GM12878 (cell line): ENCODE measurements around the gene MRPL20.

Experiments
- BRCA1 ChIP-seq: IDR thresholded peaks from 2 replicates; pipeline ENCODE4 v1.6.1; 2011; ENCODE audit warnings: low read depth, low read length, improper control_type of control experiment
- NRF1 ChIP-seq: conservative IDR thresholded peaks from 2 replicates; pipeline ENCODE4 v1.6.1; 2011; ENCODE audit warnings: mild to moderate bottlenecking, low read depth, low read length, improper control_type of control experiment

GRCh38 chr1:1359664-1360468 is 47.2 kb downstream of the MRPL20 start:
- TF ChIP-seq BRCA1 = no peak
- TF ChIP-seq NRF1 = no peak
